Testis (tissue), 3 donors: Measurements from ENCODE around the gene EBPL. TPM values are rescaled to one million over a fixed set of nuclear protein-coding genes. Genes with fewer than 3 reads are reported as not detected.
A peak's percentile ranks its signal among the peaks of the same experiment; 100 is the strongest.
"Not testable (repeated sequence)": the region's sequence is repeated elsewhere in the genome, so short reads cannot be mapped to it uniquely, and the experiment has no call there.

ENCODE experiments used
- DNase-seq: peaks from one replicate; pipeline ENCODE4 v3.0.0-alpha.2; 2019
- H3K27ac ChIP-seq, 2 donors: fragments of 200-600 bp; sonication (generic); one replicate each; pipeline ENCODE4 v1.5.1; 2019
- H3K27me3 ChIP-seq: fragments of 200-600 bp; sonication (generic); one replicate; pipeline ENCODE4 v1.5.1; 2019
- H3K36me3 ChIP-seq: fragments of 200-600 bp; sonication (generic); one replicate; pipeline ENCODE4 v1.5.1; 2017; ENCODE audit warnings: low read depth; ENCODE audit errors: missing control alignments
- H3K4me1 ChIP-seq: fragments of 200-600 bp; sonication (generic); one replicate; pipeline ENCODE4 v1.5.1; 2019
- H3K4me3 ChIP-seq, 2 donors: fragments of 200-600 bp; sonication (generic); one replicate each; pipeline ENCODE4 v1.5.1; 2017 to 2019
- H3K9me3 ChIP-seq: fragments of 200-600 bp; sonication (generic); one replicate; pipeline ENCODE4 v1.5.1; 2017
- POLR2A ChIP-seq: fragments of 450-650 bp; IDR thresholded peaks from one replicate; pipeline ENCODE4 v1.6.1; 2017; ENCODE audit warnings: antibody characterized with exemption, mild to moderate bottlenecking, moderate library complexity
- WGBS, 2 donors: methylation state at CpG; one replicate each; pipeline ENCODE4 v1.1.5; 2018; 5-methylcytosine and 5-hydroxymethylcytosine counted together
- intact Hi-C: fragments of 100-400 bp; cut with DNase I; formaldehyde crosslinking; loops from one replicate; pipeline ENCODE4 v1.15.1; 2023; ENCODE audit warnings: low total_unique reads
- polyA plus RNA-seq: library from polyadenylated mRNA; stranded (reverse); fragments of 350-450 nt; fragmentation: Illumina TruSeq; extraction: RNeasy Lipid Tissue Mini Kit (QIAGEN cat#74804); gene quantifications from one replicate; pipeline ENCODE4 v1.2.3, GENCODE V29; 2014; ENCODE audit warnings: low read depth, low replicate concordance; ENCODE audit not compliant: insufficient read depth
- total RNA-seq, 2 donors: library from RNA; depleted of rRNA; stranded (reverse); fragments of >200 nt; gene quantifications; one replicate each; pipeline ENCODE4 v1.2.3, GENCODE V29; 2016
- TF ChIP-seq, protein P1 (sequence below), 3 experiments: fragments of 450-650 bp in 2 of 3; fragments of 200-600 bp in 1 of 3; sonication (generic) in 1 of 3; IDR thresholded peaks; one replicate each; pipeline ENCODE4 v1.5.1; 2016 to 2019; ENCODE audit warnings: antibody characterized with exemption in 3 of 3, mild to moderate bottlenecking in 2 of 3, moderate library complexity in 1 of 3

EBPL gene
- total and polyA plus RNA-seq, 3 donors from 2014 or later = 26.7 to 84.7 (median 35.9) TPM

DNA sequence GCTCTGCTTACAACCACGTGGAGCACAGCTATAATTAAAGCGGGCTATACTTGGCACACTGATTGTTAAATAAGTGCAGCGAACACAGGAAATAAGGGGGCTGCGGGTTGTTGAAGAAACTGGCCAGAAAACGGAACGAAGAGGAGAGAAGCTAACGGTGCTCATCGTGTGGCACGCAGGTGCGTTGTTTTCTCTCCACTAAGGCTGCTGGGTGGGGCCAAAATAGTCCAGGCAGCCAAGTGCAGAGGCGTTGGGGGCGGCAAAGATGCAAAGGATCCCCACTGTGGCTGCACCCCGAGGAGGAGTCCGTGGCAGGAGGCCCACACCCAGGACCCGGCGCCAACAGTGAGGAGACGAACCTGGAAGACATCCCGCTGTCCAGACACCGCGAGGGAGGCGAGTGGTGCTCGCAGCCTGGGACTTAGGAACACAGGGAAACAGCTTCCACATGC, 71.1 kb downstream of the EBPL start:
- DNase-seq = peak; percentile 52
- TF ChIP-seq, protein P1, sequence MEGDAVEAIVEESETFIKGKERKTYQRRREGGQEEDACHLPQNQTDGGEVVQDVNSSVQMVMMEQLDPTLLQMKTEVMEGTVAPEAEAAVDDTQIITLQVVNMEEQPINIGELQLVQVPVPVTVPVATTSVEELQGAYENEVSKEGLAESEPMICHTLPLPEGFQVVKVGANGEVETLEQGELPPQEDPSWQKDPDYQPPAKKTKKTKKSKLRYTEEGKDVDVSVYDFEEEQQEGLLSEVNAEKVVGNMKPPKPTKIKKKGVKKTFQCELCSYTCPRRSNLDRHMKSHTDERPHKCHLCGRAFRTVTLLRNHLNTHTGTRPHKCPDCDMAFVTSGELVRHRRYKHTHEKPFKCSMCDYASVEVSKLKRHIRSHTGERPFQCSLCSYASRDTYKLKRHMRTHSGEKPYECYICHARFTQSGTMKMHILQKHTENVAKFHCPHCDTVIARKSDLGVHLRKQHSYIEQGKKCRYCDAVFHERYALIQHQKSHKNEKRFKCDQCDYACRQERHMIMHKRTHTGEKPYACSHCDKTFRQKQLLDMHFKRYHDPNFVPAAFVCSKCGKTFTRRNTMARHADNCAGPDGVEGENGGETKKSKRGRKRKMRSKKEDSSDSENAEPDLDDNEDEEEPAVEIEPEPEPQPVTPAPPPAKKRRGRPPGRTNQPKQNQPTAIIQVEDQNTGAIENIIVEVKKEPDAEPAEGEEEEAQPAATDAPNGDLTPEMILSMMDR (IDR thresholded peaks at IDR 0.05) = no peak
- no peak for TF ChIP-seq POLR2A
- intact Hi-C loops = no loop called here
- no peak overlapping the region for H3K27ac ChIP-seq
- H3K4me1 ChIP-seq = peaks cover 10% of the 10 kb centered on the region
- H3K27me3 ChIP-seq = no peaks in the 10 kb centered on the region
- H3K36me3 ChIP-seq = no peaks in the 10 kb centered on the region
- H3K4me3 ChIP-seq = peak overlapping the region; percentile 4 to 31
- no peaks in the 10 kb centered on the region for H3K9me3 ChIP-seq
- WGBS, 2 donors = 52 to 59% methylated on average over 15 to 22 of the region's 22 CpGs

DNA sequence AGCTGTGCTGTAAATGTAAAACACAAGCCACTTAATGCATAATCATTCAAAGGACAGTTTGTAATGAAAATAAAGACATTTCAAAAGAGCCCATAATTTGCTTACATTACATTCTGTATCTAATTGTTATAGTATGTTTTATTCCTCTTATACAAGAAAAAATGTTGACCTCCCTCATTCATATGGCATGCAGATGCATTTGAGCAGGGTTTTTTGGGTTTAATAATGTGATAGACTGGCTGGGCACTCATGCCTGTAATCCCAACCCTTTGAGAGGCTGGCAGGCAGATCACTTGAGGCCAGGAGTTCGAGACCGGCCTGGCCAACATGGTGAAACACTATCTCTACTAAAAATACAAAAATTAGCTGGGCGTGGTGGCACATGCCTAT, 74.6 kb downstream of the EBPL start:
- 86 to 97% methylated on average over 3 of the region's 3 CpGs for WGBS, 2 donors
- TF ChIP-seq POLR2A = no peak
- TF ChIP-seq, protein P1 (IDR thresholded peaks at IDR 0.05) = no peak
- DNase-seq = no peak
- peaks cover 10% of the 10 kb centered on the region for H3K4me1 ChIP-seq
- peak overlapping the region in 1 of 2 donors; percentile 34 for H3K27ac ChIP-seq
- H3K4me3 ChIP-seq = no peak overlapping the region
- intact Hi-C loops = no loop called here
- no peaks in the 10 kb centered on the region for H3K36me3 ChIP-seq
- H3K9me3 ChIP-seq = no peaks in the 10 kb centered on the region
- no peaks in the 10 kb centered on the region for H3K27me3 ChIP-seq

DNA sequence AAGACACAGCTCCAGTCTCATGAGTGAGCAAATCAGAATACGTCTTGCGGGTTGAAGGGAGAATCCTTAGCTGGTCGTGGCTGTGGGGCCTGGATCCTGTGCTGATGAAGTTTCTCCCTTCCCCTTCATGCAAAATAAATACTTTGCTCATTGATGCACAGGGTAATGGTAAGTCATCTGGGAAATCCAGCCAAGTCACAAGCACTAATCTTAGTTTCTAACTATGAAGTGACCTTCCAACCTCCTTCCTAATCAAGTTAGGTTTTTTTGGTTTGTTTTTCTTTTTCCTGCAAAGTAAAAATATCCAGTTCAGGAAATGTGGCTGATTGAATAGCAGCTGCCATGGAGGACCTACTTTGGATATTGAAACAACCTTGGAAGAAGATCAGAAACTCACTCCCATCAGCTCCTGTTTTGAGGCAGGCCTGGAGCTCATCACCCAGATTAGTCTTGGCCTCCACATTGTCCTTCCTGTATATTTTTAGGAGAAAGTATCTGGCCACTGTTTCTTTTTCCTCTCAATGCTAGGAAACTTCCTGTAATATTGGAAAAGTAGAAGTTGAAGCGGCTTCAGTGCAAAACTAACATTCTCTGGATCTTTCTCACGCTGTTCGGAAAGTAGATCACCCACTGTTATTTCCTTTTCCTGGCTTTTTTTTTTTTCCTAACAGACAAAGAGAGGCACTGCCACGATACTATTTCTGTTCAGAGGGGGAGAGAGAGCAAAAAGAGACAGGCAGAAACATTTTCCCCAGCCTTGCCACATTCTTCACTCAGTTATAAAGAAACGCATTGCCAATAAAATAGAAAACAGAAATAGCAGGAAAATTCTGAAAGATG, 75.2 kb downstream of the EBPL start:
- no peak for TF ChIP-seq POLR2A
- TF ChIP-seq, protein P1 (IDR thresholded peaks at IDR 0.05) = no peak
- Histone ChIP-seq H3K9me3 (no peaks in the 10 kb centered on the region), H3K27ac (peak overlapping the region; percentile 34 to 40), H3K36me3 (no peaks in the 10 kb centered on the region), H3K27me3 (no peaks in the 10 kb centered on the region), H3K4me1 (peaks cover 10% of the 10 kb centered on the region), H3K4me3 (no peak overlapping the region)
- intact Hi-C loops = no loop called here
- no peak for DNase-seq
- 48 to 61% methylated on average over 8 of the region's 8 CpGs for WGBS, 2 donors

DNA sequence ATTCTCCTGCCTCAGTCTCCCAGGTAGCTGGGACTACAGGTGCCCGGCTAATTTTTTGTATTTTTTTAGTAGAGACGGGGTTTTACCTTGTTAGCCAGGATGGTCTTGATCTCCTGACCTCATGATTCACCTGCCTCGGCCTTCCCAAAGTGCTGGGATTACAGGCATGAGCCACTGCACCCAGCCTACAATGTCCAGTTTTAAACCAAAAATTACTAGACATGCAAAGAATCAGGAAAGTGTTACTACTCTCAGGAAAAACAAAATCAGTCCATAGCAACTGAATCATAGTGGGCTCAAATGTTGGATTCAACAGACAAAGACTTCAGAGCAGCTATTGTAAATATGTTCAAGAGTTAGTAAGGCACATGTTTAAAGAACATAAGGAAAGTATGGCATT, 79.2 kb downstream of the EBPL start:
- WGBS, 2 donors = 89 to 98% methylated on average over 3 of the region's 3 CpGs
- intact Hi-C loops, H3K4me3 ChIP-seq, H3K9me3 ChIP-seq, H3K36me3 ChIP-seq, DNase-seq, H3K27me3 ChIP-seq, H3K27ac ChIP-seq: not testable (repeated sequence)
- H3K4me1 ChIP-seq = peaks cover 10% of the 10 kb centered on the region

Other genes starting within 250 kb of the EBPL start
- gene CAB39L, start 247.4 kb downstream of the EBPL start, total RNA-seq = 10 to 100 TPM; 23.2 to 26.0 TPM
- gene CAB39L, start 247.4 kb downstream of the EBPL start, polyA plus RNA-seq = 46.9 TPM
- gene SETDB2, start 247.2 kb downstream of the EBPL start, total RNA-seq = 10 to 100 TPM; 29.3 to 33.7 TPM
- gene SETDB2, start 247.2 kb downstream of the EBPL start, polyA plus RNA-seq = 19.0 TPM
- gene PHF11, start 195.5 kb downstream of the EBPL start, total RNA-seq = 10 to 100 TPM; 20.7 to 21.4 TPM
- gene PHF11, start 195.5 kb downstream of the EBPL start, polyA plus RNA-seq = 41.2 TPM
- gene RCBTB1, start 105.9 kb downstream of the EBPL start, total RNA-seq = 10 to 100 TPM; 20.5 to 32.8 TPM
- gene RCBTB1, start 105.9 kb downstream of the EBPL start, polyA plus RNA-seq = 14.4 TPM
- under 1 TPM; 0.25 to 0.47 TPM for gene ARL11, start 63.0 kb downstream of the EBPL start, total RNA-seq
- gene ARL11, start 63.0 kb downstream of the EBPL start, polyA plus RNA-seq = 0.62 TPM
- 10 to 100 TPM; 39.4 to 51.3 TPM for gene KPNA3, start 101.2 kb upstream of the EBPL start, total RNA-seq
- 46.5 TPM for gene KPNA3, start 101.2 kb upstream of the EBPL start, polyA plus RNA-seq
- 10 to 100 TPM in 1 of 2 donors, 1 to 10 TPM in 1; 9.8 to 10.3 TPM for gene SPRYD7, start 244.9 kb upstream of the EBPL start, total RNA-seq
- gene SPRYD7, start 244.9 kb upstream of the EBPL start, polyA plus RNA-seq = 20.7 TPM